GM21529 (cell line): ENCODE measurements around the gene HMGCR.

ENCODE experiments used
- ATAC-seq: cut with Tn5 transposase; IDR thresholded peaks from one replicate; pipeline ENCODE4 v1.9.1; 2021; ENCODE audit not compliant: unreplicated experiment

Gene HMGCR

GRCh38 chr5:75340714-75341478 lies 3.9 kb downstream of the HMGCR start:
- no peak for ATAC-seq

GRCh38 chr5:75341934-75342333 lies 4.9 kb downstream of the HMGCR start:
- ATAC-seq, result no peak

GRCh38 chr5:75342836-75343235 lies 5.8 kb downstream of the HMGCR start:
- ATAC-seq, result no peak

DNA sequence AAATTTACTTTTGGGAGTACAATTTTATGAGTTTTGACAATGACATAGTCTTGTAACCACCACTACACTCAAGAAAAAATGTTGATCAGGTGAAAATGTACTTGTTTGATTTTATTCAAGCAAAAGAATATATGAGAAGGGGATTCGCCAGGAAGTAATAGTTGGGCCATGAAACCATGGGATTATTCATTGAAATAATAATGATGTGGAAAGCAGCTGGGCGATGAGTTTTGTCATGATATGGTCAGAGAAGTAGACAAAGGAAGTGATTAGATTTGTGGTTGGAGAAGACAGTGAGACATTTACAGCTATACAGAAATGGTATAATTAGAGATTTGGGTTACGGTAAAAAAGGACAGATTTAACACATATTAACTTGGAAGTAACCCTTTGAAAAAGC lies 11.2 kb downstream of the HMGCR start:
- ATAC-seq, result no peak

- ATAC-seq, result no peak
Measured at GRCh38 chr5:75349663-75350062, 12.6 kb downstream of the HMGCR start.

GRCh38 chr5:75351139-75351926 lies 14.3 kb downstream of the HMGCR start:
- no peak for ATAC-seq

GRCh38 chr5:75355236-75355635 lies 18.2 kb downstream of the HMGCR start:
- no peak for ATAC-seq

- ATAC-seq, result no peak
Measured at GRCh38 chr5:75356719-75357118, 19.7 kb downstream of the HMGCR start.

- ATAC-seq, result no peak
Measured at GRCh38 chr5:75358117-75358516, 21.1 kb downstream of the HMGCR start.

GRCh38 chr5:75361310-75361709 lies 24.3 kb downstream of the HMGCR start:
- ATAC-seq, result no peak

- no peak for ATAC-seq
Measured at GRCh38 chr5:75362474-75362975, 25.5 kb downstream of the HMGCR start.

DNA sequence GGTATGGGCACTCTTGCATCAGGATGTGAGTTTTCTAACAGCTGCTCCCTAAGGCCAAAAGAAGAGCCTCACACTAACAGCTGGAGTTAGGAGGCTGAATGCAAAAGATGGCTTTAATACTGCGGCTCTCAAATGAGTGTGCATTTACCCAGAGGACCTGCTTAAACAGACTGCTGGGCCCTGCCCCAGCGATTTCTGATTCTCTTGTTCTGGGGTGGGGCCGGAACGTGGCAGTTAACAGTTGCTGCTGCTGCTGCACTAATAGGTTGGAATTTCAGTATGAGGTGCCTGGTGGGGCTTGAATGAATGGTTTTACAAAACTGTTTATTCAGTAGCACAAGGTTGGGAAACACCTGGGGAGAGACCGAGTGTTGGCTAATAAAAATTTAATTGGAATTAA lies 26.1 kb downstream of the HMGCR start:
- ATAC-seq, result no peak

DNA sequence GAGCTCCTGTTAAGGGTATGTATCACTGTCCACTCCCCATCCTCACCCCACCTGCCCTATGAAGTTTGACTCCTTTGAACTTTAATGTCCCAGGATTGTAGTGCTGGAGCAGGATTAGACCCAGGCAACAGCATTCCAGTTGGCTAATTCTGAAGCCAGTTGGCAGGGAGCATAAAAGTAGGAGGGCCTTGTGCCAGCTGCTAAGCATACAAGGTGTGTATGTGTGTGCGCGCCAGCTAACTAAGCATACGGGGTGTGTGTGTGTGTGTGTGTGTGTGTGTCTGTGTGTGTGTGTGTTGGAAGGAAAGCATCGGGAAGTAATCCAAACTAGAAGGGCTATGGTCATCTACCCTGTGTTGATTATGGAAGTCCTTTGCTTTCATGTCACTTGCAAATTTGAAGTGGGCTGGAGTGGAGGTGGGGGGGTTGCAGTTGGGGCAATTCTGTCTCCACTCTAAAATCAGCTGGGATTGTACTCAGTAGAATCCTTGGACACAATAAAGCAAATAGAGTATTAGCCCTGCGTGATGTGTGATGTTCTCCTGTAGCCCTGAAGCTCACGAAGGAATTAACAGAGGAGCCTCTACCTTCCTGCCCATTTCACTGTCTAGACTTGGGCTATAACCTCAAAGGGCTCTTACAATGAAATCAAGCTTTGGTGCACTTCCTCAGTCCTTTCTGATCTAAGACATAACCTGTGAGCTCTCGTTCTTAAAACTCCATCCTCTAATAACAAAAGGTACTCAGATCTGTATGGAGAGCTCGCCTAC lies 26.9 kb downstream of the HMGCR start:
- ATAC-seq, result no peak

GRCh38 chr5:75364571-75365280 lies 27.7 kb downstream of the HMGCR start:
- no peak for ATAC-seq

GRCh38 chr5:75365740-75366139 lies 28.7 kb downstream of the HMGCR start:
- ATAC-seq, result no peak

- ATAC-seq, result peak; percentile 86
Measured at GRCh38 chr5:75366787-75367186, 29.8 kb downstream of the HMGCR start.

- no peak for ATAC-seq
Measured at GRCh38 chr5:75367401-75367800, 30.4 kb downstream of the HMGCR start.

- ATAC-seq, result no peak
Measured at GRCh38 chr5:75368391-75368790, 31.4 kb downstream of the HMGCR start.

GRCh38 chr5:75373862-75374261 lies 36.8 kb downstream of the HMGCR start:
- ATAC-seq, result no peak

DNA sequence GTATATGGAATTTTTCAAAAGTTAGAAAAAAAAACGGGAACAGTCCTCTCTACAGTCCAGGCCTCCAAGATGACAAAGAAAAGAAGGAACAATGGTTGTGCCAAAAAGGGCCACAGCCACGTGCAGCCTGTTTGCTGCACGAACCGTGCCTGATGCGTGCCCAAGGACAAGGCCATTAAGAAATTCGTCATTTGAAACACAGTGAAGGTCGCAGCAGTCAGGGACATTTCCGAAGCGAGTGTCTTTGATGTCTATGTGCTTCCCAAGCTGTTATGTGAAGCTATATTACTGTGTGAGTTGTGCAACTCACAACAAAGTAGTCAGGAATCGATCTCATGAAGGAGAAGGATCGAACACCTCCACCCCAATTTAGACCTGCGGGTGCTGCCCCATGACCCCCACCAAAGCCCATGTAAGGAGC lies 37.4 kb downstream of the HMGCR start:
- no peak for ATAC-seq

DNA sequence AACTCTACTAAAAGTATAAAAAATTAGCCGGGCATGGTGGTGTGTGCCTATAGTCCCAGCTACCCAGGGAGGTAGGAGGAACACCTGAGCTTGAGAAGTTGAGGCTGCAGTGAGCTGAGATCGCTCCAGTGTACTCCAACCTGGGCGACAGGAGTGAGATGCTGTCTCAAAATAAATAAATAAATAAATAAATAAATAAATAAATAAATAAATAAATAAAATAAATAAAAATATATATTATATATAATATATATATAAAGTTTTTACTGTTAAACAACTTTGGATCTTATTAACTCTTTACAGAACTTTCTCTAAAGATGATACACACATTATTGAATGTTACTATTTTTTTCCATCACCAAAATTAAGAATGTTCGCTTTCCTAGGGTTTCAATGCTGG lies 38.4 kb downstream of the HMGCR start:
- ATAC-seq, result no peak
